Kasumi-1 (cell line): ENCODE measurements around the gene ZNF552.
"Not testable (repeated sequence)": the region's sequence is repeated elsewhere in the genome, so short reads cannot be mapped to it uniquely, and the experiment has no call there.

Experiments
- DNase-seq, 2 experiments: peaks; one replicate each; lab custom pipeline; 2025; lab: John Stamatoyannopoulos, UW

The ZNF552 gene

DNA sequence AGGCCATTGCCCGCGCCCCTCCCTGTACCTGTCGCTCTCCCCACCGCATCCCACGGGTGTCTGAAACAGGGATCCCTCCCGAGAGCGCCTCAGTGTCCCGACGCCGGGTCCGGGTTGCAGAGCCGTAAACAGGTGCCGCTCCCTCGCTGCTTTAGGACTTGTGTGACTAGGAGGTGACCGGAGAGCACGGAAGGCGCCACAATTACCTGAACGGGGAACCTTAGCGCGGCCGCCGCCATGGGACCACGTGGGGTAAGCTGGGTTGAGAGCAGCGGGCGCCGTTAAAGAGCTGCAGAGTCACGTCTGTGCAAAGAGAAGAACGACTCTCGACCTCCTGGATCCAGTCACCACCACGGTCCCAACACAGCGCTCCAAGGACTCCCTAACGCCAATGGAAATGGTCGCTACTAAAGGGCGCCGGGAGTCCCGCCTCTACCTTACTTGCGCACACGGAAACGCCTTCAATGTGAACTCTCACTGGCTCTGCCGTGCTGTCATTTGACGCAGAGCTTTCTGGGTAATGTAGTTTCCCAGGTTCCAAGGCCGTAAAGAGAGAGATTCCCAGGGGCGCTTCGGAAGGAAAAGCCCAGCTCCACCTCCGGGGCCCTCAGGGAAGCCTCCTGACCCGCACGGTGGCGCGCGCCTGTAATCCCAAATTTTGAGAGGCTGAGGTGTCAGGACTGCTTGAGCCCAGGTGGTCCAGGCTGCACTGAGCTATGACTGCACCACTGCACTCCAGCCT lies at the start of gene ZNF552:
TSS of gene ZNF552 (minus strand) at position 409 of the 742 bp plus-strand sequence. CDS start at position 239, 170 bp downstream.
- peak; percentile 95 to 97 for DNase-seq

- not testable (repeated sequence) for DNase-seq
These were observed 47.6 kb upstream of the ZNF552 start for GRCh38 chr19:57862351-57862750.

GRCh38 chr19:57854117-57854516 lies 39.4 kb upstream of the ZNF552 start:
- not testable (repeated sequence) for DNase-seq

DNA sequence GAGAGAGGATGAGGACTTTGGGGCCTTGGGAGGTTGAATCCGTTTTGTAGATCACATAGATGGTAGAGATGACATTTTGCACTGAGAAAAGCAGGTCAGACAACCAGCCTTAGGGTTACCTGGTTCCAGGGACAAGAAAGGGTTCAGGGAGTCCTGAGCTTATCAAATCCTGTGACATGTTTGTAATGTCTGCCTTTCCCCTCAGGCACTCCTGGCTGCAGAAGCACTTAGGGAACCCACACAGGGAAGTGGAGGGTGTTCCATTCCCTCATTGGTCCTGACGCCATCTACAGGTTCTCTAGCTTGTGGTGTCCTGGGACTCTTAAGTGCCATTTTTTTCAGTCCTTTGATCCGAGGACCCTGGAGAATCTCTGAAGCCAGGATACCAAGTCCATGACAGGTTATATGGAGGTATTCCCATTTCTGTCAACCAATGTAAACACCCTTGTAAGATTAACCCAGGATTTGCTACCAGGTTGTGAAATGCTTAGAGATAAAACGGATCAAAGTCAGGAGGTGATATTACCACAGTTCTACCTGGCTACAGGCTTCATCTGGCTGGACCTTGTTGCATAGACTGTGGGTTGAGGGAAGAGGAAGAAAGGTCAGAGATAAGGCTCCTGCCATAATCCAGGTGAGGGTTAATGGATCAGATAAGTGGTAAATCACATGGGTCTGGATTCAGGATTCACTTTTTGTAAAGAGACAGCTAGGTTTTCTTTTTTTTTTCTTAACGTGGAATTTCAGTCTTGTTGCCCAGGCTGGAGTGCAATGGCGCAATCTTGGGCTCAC lies 37.3 kb upstream of the ZNF552 start:
- DNase-seq, result not testable (repeated sequence)

GRCh38 chr19:57850553-57851017 lies 35.9 kb upstream of the ZNF552 start:
- DNase-seq, result no peak

DNA sequence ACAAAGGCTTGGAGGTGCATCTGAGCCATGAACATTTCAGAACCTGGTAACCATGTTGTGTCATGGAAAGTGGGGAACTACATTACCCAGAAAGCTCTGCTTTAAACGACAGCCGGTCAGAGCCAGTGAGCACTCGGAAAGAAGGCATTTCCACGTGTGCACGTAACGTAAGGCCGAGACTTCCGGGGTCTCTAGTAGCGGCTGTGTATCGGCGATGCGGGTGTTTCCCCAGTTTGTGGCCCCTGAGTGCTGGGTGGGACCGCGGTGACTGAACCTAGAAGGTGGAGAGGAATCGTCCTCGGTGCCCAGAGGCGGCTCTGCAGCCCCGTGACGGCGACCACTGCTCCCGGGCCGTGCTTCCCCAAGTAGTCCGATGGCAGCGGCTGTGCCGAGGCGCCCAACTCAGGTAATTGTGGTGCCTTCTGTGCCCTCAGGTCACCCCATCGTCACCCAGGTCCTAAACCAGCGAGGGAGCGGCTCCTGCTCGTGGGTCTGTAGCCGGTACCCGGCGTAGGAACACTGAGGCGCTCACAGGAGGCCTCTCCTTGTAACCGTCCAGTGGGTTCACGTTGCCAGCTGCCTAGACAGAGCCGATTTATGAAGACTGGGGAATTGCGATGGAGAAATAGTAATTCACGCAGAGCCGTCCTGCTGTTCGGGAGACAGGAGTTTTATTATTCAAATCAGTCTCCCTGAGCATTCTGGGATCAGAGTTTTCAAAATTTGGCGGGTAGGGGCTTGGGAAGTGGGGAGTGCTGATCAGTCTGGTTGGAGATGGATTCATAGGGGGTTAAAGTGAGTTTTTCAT lies 35.2 kb upstream of the ZNF552 start, which contains the start of gene ZNF587:
TSS of gene ZNF587 (plus strand) at position 194 of the 808 bp plus-strand sequence. CDS start at position 374, 180 bp downstream.
- DNase-seq, result peak; percentile 88 to 92

DNA sequence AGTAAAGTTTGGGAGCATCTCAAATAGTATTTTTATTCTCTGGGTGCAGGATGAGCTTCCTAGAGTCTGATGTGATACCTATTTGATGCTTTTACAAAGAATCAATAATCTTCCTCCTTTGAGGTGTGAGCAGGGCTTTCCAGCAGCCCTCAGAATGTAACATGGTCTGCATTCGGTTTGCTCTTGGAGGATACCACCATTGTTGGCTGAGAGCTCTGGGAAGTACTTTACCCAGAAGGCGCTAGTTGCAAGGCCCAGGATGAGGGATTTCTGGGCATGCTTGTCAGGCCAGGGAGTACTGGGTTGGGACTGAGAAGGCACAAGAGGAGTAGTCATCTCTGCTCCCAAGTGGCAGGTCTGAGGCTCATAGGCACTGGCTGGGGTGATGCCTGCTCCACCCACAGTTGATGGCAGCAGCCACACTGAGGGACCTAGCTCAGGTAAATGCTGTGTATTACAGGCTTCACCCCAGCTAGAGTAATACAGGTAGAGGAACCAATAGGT lies 34.5 kb upstream of the ZNF552 start:
- not testable (repeated sequence) for DNase-seq

DNA sequence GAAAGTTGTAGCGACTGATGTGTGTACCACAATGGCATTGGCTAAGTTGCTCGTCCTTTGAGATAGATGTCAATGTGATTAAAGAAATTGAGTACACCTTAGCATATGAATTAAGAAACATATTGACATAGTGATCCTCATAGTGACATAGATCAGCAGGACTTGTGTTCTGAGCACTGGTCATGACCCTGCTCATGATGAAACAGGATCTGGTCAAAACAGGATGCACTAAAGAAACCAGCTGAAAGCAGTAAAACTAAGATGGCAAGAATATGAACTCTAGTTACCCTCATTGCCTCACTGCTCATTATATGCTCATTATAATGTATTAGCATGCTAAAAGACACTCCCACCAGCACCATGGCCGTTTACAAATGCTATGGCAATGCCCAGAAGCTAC lies 32.5 kb upstream of the ZNF552 start:
- not testable (repeated sequence) for DNase-seq

DNA sequence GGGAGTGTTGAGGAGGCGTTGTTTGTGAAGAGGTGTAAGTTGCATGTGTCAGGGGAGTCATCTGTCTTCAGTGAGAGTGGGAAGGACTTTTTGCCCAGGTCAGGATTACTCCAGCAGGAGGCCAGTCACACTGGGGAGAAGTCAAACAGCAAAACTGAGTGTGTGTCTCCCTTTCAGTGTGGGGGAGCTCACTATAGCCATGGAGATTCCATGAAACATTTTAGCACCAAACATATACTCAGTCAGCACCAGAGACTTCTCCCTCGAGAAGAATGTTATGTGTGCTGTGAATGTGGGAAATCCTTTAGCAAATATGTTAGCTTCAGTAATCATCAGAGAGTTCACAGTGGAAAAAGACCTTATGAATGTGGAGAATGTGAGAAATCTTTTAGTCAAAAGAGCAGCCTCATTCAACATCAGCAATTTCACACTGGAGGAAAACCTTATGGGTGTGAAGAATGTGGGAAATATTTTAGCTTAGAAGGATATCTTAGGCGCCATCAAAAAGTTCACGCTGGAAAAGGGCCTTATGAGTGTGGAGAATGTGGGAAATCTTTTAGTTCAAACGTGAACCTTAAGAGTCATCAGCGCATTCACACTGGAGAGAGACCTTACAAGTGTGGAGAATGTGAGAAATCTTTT lies 26.5 kb upstream of the ZNF552 start:
- DNase-seq, result no peak

DNA sequence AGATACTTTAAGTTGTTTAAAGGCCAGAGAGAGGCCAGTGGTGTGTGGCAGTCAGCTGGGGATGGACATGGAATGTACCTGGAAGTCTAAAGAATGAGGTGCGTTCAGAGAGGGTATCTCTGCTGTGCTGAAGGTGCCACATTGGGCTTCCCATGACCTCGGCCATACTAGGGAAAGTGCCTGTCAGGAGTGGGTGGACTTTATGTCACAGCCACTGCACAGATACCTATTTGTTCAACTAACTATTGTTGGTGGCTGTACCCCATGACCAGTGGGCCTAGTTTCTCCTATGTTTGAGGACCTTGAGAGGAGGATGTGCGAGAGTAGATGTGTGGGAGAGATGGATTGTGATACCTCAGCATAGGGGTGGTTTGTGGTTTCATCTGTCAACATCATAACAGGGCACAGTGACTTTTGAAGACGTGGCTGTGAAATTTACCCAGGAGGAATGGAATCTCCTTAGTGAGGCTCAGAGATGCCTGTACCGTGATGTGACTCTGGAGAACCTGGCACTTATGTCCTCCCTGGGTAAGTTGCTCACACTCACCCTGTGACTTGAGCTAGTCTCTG lies 24.0 kb upstream of the ZNF552 start:
- DNase-seq, result not testable (repeated sequence)

- not testable (repeated sequence) for DNase-seq
These were observed 22.3 kb upstream of the ZNF552 start for GRCh38 chr19:57836991-57837390.

- no peak for DNase-seq
These were observed 15.4 kb upstream of the ZNF552 start, which contains the start of gene ZNF587B for GRCh38 chr19:57830071-57830602. TSS of gene ZNF587B (plus strand) at chr19:57830299. CDS start at chr19:57830529, 230 bp downstream.

DNA sequence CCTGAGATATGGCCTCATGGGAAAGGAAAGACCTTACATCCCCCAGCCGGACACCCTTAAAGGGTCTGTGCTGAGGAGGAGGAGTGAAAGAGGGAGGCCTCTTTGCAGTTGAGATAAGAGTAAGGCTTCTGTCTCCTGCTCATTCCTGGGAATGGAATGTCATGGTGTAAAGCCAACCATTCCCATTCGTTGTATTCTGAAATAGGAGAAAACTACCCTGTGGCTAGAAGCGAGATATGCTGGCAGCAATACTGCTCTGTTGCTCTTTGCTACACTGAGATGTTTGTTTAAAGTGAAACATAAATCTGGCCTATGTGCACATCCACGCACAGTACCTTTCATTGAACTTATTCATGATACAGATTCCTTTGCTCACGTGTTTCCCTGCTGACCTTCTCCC lies 14.6 kb upstream of the ZNF552 start:
- DNase-seq, result no peak

DNA sequence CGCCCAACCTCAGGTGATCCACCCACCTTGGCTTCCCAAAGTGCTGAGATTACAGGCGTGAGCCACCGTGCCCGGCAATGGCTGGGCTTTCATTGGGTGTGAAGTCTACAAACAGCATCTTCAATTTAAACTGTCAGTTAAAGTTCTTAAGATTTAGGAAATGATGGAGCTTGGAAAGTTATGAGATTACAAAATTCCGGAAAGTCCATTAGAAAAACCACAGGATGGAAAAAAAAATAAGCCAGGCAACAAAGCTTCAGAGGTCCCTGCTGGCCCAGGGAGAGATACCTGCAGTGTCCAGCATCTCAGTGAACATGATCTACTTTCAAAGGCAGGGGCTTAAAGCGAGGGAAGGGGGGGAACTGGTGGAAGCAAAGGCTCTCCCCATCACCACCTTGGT lies 10.8 kb upstream of the ZNF552 start:
- no peak for DNase-seq

DNA sequence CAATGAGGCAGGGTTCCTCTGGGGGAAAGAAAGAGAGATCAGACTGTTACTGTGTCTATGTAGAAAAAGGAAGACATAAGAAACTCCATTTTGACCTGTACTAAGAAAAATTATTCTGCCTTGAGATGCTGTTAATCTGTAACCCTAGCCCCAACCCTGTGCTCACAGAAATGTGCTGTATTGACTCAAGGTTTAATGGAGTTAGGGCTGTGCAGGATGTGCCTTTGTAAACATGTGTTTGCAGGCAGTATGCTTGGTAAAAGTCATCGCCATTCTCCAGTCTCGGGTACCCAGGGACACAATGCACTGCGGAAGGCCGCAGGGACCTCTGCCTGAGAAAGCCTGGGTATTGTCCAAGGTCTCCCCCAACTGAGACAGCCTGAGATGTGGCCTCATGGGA lies 8.9 kb upstream of the ZNF552 start:
- DNase-seq, result not testable (repeated sequence)

DNA sequence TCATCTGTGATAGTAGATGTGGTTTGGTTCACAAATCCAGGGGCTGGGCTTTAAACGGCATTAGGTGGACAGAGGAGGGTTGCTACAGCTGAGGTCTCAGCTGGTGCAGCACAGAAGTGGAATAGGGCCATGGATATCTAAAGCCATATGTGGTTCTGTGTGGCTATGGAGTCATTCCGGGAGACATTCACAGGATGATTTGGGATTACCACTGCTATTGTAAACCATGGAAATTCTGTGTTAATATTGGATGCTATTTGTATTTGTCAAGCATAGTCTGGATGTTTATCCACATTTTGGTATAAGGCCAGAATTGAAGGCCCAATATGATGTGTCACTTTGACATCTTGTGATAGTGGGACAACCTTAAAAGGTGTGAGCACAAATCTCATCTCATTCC lies 8.4 kb upstream of the ZNF552 start:
- not testable (repeated sequence) for DNase-seq

- not testable (repeated sequence) for DNase-seq
These were observed 6.8 kb upstream of the ZNF552 start for GRCh38 chr19:57821501-57821900.

DNA sequence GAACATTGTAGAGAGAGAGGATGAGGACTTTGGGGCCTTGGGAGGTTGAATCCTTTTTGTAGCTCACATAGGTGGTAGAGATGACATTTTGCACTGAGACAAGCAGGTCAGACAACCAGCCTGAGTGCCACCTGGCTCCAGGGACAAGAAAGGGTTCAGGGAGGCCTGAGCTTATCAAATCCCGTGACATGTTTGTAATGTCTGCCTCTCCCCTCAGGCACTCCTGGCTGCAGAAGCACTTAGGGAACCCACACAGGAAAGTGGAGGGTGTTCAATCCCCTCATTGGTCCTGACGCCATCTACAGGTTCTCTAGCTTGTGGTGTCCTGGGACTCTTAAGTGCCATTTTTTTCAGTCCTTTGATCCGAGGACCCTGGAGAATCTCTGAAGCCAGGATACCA lies 6.4 kb upstream of the ZNF552 start:
- not testable (repeated sequence) for DNase-seq

- DNase-seq, result no peak
These were observed 5.9 kb upstream of the ZNF552 start for GRCh38 chr19:57820599-57820998.

DNA sequence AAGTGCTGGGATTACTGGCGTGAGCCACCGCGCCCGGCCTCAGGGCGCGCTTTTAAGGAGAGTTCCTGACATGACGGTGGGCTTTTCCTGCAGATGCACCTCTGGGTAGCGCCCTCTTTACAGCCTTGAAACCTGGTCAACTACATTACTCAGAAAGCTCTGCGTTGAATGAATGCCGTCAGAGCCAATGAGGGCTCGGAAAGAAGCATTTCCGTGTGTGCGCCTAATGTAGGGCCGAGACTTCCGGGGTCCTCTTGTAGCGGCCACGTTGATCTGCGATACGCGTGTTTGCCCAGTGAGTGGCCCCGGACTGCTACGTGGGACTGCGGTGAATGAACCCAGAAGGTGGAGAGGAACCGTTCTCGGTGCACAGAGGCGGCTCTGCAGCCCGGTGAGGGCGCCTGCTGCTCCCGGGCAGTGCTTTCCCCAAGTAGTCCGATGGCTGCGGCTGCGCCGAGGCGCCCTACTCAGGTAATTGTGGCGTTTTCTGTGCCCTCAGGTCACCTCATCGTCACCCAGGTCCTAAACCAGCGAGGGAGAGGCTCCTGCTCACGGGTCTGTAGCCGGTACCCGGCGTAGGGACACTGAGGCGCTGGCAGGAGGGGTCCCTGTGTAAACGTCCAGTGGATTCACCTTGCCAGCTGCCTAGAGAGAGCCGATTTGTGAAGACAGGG lies 4.9 kb upstream of the ZNF552 start:
- DNase-seq, result peak; percentile 90 to 94
